UCSD-AML1 (cell line): ENCODE data around the gene DUSP2.

Experiments
- DNase-seq: peaks from one replicate; lab custom pipeline; 2025; ENCODE audit not compliant: unreplicated experiment; lab: John Stamatoyannopoulos, UW

The DUSP2 gene

DNA sequence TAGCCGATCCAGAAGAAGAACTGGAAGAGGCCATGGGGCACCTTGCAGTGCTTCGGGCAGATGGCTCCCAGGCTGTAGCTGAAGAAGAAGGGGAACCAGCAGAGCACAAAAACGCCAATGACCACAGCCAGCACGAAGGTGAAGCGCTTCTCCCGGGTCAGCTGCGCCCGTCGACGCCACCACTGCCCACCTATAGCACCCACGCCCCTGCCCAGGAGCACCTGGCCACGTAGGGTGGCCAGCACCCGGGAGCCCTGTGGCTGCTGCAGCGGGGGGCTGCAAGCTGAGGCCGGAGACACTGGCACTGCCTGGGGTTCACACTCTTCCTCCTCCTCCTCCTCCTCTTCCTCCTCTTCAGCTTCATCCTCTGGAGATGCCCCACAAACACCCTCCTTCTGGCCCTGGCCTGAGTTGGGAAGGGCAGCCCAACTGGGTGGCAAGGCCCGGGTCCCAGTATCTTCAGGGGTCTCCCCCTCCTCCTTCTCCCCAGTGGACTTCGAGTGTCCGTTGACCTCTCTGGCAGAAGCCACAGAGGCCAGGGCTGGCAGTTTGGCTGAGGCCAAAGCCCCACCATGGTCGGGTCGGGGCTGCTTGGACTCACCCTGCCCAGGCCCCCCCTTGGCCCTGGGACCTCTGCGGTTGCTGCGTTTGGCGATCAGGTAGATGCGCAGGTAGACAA, 30.2 kb downstream of the DUSP2 start:
- DNase-seq, result no peak

- no peak for DNase-seq
Measured at GRCh38 chr2:96114546-96114902, 30.7 kb downstream of the DUSP2 start.

GRCh38 chr2:96113951-96114350, 31.3 kb downstream of the DUSP2 start:
- no peak for DNase-seq

GRCh38 chr2:96113367-96113677, 31.9 kb downstream of the DUSP2 start:
- DNase-seq, result no peak

DNA sequence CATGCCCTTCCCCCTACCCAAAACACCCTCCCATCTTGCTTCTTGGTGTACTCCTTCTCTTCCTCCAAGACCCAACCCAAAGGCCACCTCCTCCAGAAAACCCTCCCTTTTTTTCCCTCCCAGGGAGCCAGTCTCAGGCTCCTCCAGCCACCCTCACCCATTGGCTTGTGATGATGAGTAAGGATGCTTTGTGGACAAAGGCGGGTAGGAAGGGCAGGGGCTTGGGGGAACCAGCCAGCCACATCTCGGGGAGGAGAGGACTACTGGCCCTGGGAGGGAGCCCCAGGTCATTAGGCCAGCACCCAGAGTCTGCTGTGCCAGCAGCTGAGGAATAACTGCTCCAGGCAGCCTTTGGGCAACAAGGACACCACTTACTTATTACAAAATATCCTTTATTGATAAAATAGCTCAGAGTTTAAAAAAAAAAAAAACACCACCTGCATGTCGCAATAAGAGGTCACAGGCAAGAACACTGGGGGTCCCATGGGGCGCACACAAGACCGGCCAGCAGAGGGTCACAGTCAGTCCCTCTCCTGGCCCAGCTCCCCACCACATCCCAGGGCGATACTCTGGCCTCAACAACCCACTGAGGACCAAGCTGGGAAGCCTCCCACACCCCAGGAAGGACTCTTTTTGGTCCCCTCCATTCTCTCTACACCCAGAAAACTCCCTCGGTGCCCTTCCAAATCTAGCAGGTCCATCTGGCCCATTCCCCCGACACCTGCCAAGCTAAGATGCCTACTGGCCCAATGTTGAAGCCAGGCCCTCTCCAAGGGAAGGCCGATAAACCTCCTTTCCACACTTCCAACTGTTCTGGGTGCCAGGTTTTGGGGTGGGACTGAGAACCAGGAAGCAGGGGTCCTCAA, 32.5 kb downstream of the DUSP2 start:
- no peak for DNase-seq

DNA sequence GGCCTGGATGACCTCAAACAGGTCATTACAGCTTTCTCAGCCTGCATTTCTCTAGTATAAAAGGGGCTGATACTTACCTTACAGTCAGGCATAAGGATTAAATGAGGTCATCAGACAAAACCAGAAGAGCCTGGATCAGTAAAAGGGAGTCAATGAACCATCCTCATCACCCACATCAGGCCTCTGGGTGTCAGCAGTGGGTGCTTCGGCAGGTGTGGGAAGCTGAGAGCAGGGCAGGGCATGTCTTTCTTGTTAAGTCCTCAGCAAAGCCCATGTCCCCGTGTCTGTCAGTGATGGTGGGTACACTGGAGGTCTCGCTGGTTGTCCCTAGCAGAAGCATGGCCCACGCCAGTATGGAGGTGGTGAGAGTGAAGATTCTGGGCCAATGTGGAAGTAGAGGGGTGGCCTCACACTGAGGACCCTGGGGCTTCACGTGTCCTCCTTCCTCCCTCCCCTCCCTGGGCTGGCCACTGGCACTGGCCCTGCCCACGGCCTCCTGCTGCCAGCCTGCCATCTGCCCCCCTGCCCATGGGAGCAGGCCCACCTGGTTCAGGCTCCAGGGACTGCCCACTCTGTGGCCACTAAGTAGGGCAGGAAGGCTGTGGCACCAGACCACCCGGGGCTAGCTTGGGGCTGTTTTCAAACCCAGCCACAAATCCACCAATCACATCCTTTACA, 33.3 kb downstream of the DUSP2 start:
- DNase-seq, result no peak

- no peak for DNase-seq
Measured at GRCh38 chr2:96111257-96111640, 34.0 kb downstream of the DUSP2 start.

DNA sequence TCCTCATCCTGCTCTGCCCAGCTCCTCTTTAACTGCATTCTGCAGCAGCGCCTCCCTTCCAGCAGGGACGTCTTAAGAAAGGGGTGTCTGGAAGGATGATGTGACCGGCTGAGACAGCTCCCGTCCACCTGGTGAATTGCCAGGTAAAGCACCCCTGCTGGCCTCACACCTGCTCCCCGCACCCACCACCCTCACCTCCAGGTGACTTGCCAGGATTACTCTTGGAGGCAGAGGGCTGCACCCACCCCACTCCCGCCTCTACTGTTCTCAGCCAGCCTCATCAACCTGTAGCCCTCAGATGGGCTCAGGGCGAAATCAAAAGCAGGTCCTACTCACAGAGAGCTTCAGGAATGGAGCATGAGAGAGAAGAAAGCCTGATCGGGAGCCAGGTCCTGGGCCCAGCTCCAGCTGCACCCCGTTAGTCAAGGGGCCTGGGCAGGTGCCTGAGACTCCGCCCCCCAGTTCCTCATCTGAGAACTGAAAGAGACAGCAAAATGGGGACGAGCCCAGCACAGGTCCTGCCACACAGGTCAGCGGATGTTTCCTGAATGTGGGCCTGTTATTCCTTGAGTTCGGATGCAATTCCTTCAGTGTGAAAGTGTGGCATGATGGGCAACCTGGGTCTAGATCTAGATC, 34.5 kb downstream of the DUSP2 start:
- no peak for DNase-seq

GRCh38 chr2:96109931-96110511, 35.2 kb downstream of the DUSP2 start:
- no peak for DNase-seq

- no peak for DNase-seq
Measured at GRCh38 chr2:96109361-96109680, 35.9 kb downstream of the DUSP2 start.

- no peak for DNase-seq
Measured at GRCh38 chr2:96108541-96109360, 36.5 kb downstream of the DUSP2 start.

DNA sequence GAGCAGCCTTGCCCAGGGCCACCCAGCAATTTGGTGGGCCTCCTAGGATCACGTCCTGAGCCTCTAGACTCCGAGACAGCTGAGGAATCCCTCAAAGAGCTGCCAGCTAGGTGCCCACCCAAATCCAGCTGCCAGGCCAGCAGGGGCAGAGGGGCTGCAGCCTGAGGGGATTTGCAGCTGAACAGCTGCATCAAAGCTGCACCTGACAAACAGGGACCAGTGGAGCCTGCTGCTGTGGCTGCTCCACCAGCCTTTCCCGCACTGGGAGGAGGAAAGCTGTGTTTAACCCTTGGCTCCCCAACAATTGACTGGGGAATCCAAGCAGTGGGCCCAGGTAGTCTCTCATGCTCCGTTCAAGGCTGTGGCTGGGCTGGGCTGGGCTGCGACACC, 37.1 kb downstream of the DUSP2 start:
- DNase-seq, result no peak

DNA sequence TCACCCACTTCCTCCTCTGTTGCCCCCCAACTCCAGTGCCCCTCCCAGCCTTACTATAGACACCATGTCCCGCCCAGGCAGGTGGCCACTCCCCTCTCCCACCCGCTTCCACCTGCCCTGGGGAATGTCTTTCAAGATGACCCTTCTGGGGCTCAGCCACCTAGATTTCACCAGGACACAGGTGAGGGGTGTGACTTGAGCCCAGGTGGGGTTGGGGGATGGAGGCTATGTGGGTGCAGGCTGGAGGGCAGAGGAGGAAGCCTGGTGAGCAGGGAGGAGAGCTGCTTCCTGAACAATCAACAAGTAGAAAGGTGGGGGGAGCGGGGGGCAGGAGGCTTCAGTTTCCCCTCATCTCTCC, 37.6 kb downstream of the DUSP2 start:
- DNase-seq, result no peak

DNA sequence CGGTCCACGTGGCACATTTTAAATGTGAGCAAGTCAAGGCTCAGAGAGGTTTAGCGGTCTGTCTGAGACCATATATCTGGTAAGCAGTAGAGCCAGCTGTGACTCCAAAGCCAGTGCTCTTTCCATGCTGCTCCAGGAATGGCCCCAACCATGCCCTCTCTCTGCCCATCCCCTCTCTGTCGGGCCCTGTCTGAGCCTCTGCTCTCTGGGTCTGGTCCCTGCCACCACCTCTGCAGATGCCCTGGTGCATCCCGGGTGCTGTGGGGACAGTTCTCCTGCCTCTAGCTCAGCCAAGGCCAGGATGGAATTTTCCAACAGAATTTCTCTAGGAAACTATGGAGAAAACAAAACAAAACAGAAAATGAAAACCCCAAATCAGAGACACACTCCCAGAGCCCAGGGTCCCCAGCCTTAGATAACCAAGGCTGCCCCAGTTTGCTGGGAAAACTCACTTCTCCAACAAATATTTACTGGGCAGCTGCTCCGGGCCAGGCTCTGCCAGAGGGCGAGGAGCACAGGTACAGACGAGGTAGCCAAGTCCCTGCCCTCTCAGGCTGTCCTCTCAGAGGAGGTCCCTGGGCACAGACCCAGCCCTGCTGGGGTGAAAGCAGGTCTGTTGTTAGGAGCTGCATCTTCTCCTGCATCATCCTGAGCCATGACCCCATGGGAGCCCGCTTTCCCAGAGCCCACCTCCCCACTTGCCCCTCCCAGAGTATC, 38.1 kb downstream of the DUSP2 start:
- no peak for DNase-seq

DNA sequence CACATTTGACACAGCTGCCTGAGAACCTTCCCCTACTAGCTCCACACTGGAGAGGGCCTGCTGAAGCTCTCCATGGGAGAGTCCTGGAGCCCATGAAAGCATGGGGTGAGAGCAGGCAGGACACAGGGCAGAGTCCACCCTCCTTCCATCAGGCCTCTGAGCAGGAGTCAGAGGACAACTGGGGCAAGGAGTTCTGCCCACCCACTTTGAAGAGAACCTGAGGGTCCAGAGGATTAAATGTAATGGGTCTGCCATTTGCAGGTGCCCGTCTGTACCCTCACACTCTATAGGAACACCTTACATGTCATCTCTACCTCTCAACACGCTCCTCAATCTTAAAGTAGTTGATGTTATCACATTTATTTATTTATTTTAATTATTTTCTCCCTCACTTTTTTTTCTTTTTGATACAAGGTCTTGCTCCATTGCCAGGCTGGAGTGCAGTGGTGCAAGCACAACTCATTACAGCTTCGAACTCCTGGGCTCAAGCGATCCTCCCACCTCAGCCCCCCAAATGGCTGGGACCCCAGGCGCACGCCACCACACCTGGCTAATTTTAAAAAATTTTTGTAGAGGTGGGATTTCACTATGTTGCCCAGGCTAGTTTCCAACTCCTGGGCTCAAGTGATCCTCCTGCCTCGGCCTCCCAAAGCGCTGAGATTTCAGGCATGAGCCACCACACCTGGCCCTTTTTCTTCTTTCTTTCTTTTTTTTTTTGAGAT, 39.1 kb downstream of the DUSP2 start:
- no peak for DNase-seq

DNA sequence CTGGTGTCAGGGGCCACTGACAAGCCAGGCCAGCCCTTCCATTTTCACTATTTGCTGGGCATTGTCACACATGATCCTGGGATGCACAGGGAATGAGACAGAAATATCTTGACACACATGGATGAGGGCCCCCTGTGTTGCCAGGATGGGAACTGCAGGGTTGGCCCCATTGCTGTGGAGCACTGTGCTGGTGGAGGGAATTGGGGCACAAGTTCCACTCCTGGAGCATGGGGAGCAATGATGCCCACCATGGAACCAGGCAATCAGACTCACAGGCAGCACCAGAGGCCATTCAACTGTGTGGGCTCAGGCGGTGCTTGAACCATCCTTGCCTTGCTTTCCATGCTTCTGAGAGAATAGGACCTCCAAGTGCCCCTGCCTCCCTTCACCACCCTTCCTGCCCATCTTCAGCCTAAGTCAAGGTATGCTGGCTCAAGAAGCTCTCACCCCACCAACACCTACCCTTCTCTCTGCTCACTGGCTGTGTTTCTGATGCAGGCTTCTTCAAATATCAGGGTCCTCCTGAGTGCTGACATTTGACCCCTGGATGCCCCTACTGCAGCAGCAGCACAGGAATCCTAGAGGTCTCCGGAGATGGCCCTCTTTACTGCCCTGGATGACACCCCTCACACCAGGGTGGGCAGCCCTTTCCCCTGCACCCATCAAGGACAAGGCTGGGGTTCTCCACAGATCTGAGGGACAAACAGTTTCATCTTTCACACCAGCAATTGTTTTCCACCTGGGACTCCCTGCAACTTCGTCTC, 39.9 kb downstream of the DUSP2 start:
- no peak for DNase-seq

GRCh38 chr2:96104487-96104861, 40.8 kb downstream of the DUSP2 start:
- DNase-seq, result no peak

- DNase-seq, result no peak
Measured at GRCh38 chr2:96103761-96104486, 41.3 kb downstream of the DUSP2 start.
